ENCODE data around the gene ISG20. TPM values are rescaled to one million over a fixed set of nuclear protein-coding genes. Genes with fewer than 3 reads are reported as not detected.

The ISG20 gene
- total and polyA plus RNA-seq, 2 donors (not counting 3 experiments of a cell fraction or from before 2014, with no cell fraction given): 6.4 to 7.5 TPM

DNA sequence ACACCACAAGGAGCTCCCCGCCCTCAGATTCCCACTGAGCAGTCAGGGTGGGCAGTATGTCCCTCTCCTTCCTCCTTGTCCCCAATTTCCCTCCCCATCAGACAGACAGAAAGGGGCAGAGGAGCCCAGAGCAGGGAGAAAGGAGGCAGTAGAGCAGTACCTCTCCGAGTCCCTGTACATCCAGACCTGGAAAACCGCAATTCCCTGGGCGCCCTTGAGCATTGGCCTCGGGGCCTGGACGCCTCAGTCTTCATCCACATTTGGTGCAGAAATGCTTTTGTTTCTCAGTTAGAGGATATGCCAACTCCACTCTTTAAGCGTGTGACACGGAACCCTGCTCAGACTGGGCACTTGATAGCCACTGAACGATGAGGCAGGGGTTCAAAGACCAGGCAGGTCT, 5.9 kb downstream of the ISG20 start:
- intact Hi-C loops (cut with micrococcal nuclease): loop anchor here (5.0 kb wide), 1 partner anchor 253 kb away; the partner anchor contains the start of gene HAPLN3
- FAIRE-seq: no peak
- H3K9me1 ChIP-seq (replicated peaks; ENCODE audit: control insufficient read depth, extremely low read depth, insufficient read depth, low read length): no peaks in the 10 kb centered on the region

More for the DNA sequence above, 5.9 kb downstream of the ISG20 start:
- Histone ChIP-seq H3K79me2 (ENCODE audit: control insufficient read depth, insufficient read depth, low read length) (no peaks in the 10 kb centered on the region), H3K9ac (replicated peaks; ENCODE audit: extremely low read depth, insufficient read depth, low read length) (no peak overlapping the region), H3K27me3 (ENCODE audit: control insufficient read depth in 2 of 2, insufficient read depth in 2 of 2, low read length in 2 of 2) (no peaks in the 10 kb centered on the region), H3K27ac (ENCODE audit: insufficient read depth, low read depth, low read length) (no peak overlapping the region), H3K4me1 (ENCODE audit: control insufficient read depth, extremely low read depth, insufficient read depth, low read length) (peaks cover 26% of the 10 kb centered on the region), H3K9me3 (replicated peaks; ENCODE audit: control insufficient read depth, insufficient read depth, low read length) (no peaks in the 10 kb centered on the region), H3K36me3 (ENCODE audit: control insufficient read depth in 2 of 2, extremely low read depth in 1 of 2, insufficient read depth in 2 of 2, low read length in 2 of 2) (no peaks in the 10 kb centered on the region), H3K4me3 (replicated peaks in 1 of 3; ENCODE audit: insufficient read depth in 1 of 3, low read depth in 1 of 3, low read length in 3 of 3) (no peak overlapping the region), H3K4me2 (ENCODE audit: insufficient read depth, low read length) (no peak overlapping the region), H2AFZ (ENCODE audit: low read depth, low read length) (no peak overlapping the region), H4K20me1 (replicated peaks; ENCODE audit: control insufficient read depth, extremely low read depth, insufficient read depth, low read length) (no peaks in the 10 kb centered on the region)
- POLR2A ChIA-PET: no interaction called here
- DNase-seq (ENCODE audit: low read depth, low spot score): no peak
- dilution Hi-C loops (cut with MboI; ENCODE audit: extremely low pct_ligation_motif_present, low sequenced_read_pairs): no loop called here
- no TSS peak for BruUV-seq (replicated peaks)
- CTCF ChIA-PET: no interaction called here
- TF ChIP-seq POLR2A (IDR thresholded peaks at IDR 0.05; ENCODE audit: low read depth, low read length) (no peak), FOS (IDR thresholded peaks at IDR 0.05; ENCODE audit: borderline replicate concordance, insufficient read depth, low read length) (no peak), MYC (IDR thresholded peaks at IDR 0.05; ENCODE audit: low read depth, low read length) (no peak), JUN (IDR thresholded peaks at IDR 0.05; ENCODE audit: borderline replicate concordance, insufficient read depth, insufficient read length, low read depth) (no peak), EZH2 (IDR thresholded peaks at IDR 0.05; ENCODE audit: borderline replicate concordance, low read depth, low read length, severe bottlenecking) (no peak), POLR2AphosphoS5 (IDR thresholded peaks at IDR 0.05; ENCODE audit: insufficient read depth, low read depth, low read length) (no peak), GATA2 (IDR thresholded peaks at IDR 0.05; ENCODE audit: insufficient read depth, insufficient read length, low read depth, low read length) (no peak)
- TF ChIP-seq, protein P1, sequence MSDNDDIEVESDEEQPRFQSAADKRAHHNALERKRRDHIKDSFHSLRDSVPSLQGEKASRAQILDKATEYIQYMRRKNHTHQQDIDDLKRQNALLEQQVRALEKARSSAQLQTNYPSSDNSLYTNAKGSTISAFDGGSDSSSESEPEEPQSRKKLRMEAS (IDR thresholded peaks at IDR 0.05; ENCODE audit: insufficient read depth, insufficient read length): no peak
- TF ChIP-seq, protein P2, sequence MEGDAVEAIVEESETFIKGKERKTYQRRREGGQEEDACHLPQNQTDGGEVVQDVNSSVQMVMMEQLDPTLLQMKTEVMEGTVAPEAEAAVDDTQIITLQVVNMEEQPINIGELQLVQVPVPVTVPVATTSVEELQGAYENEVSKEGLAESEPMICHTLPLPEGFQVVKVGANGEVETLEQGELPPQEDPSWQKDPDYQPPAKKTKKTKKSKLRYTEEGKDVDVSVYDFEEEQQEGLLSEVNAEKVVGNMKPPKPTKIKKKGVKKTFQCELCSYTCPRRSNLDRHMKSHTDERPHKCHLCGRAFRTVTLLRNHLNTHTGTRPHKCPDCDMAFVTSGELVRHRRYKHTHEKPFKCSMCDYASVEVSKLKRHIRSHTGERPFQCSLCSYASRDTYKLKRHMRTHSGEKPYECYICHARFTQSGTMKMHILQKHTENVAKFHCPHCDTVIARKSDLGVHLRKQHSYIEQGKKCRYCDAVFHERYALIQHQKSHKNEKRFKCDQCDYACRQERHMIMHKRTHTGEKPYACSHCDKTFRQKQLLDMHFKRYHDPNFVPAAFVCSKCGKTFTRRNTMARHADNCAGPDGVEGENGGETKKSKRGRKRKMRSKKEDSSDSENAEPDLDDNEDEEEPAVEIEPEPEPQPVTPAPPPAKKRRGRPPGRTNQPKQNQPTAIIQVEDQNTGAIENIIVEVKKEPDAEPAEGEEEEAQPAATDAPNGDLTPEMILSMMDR (IDR thresholded peaks at IDR 0.05; ENCODE audit: extremely low read depth in 1 of 2, insufficient read depth in 1 of 2, low read depth in 1 of 2, low read length in 2 of 2): no peak

Measured in endothelial cell of umbilical vein (primary cell).